ENCODE data around the gene TAS2R1. TPM values are rescaled to one million over a fixed set of nuclear protein-coding genes. Genes with fewer than 3 reads are reported as not detected.

The TAS2R1 gene
- total RNA-seq, 1 experiment from 2014 or later, result not detected

GRCh38 chr5:9582406-9582805, 47.7 kb downstream of the TAS2R1 start:
- ChIA-PET CTCF (no interaction called here), POLR2A (interaction anchor here (1.4 kb wide), 1 partner anchor 9 kb away, joined by 4 read pairs; no protein-coding TSS in a partner anchor)
- no peak for DNase-seq (ENCODE audit: unreplicated experiment)
- H3K9me3 Mint-ChIP-seq (ENCODE audit: unreplicated experiment), result no peaks in the 10 kb centered on the region
- H3K27ac Mint-ChIP-seq (ENCODE audit: low read depth, unreplicated experiment), result no peak overlapping the region
- intact Hi-C loops (cut with micrococcal nuclease), result no loop called here
- no peaks in the 10 kb centered on the region for H3K4me1 Mint-ChIP-seq (ENCODE audit: insufficient read depth, unreplicated experiment)
- no peak overlapping the region for H3K4me3 Mint-ChIP-seq (ENCODE audit: unreplicated experiment)
- no peaks in the 10 kb centered on the region for H3K27me3 Mint-ChIP-seq (ENCODE audit: insufficient read depth, unreplicated experiment)
- no peaks in the 10 kb centered on the region for H3K36me3 Mint-ChIP-seq (ENCODE audit: insufficient read depth, unreplicated experiment)
- no TSS peak for BruUV-seq (replicated peaks)
- TF ChIP-seq CTCF (IDR thresholded peaks at IDR 0.05; ENCODE audit: unreplicated experiment), result no peak

Other genes with a start within 250 kb of the TAS2R1 start
- gene SEMA5A, start 84.3 kb downstream of the TAS2R1 start, total RNA-seq (2022), result 1.2 and 1.4 TPM in 2 replicates

All from MCF 10A (cell line).